DMS153 treated with DMSO at 0.1 percent for 48 hours (cell line): Measurements from ENCODE around the gene NDRG4.

Source experiments
- DNase-seq: peaks from one replicate; lab custom pipeline; 2025; ENCODE audit not compliant: unreplicated experiment; lab: John Stamatoyannopoulos, UW

The NDRG4 gene

DNA sequence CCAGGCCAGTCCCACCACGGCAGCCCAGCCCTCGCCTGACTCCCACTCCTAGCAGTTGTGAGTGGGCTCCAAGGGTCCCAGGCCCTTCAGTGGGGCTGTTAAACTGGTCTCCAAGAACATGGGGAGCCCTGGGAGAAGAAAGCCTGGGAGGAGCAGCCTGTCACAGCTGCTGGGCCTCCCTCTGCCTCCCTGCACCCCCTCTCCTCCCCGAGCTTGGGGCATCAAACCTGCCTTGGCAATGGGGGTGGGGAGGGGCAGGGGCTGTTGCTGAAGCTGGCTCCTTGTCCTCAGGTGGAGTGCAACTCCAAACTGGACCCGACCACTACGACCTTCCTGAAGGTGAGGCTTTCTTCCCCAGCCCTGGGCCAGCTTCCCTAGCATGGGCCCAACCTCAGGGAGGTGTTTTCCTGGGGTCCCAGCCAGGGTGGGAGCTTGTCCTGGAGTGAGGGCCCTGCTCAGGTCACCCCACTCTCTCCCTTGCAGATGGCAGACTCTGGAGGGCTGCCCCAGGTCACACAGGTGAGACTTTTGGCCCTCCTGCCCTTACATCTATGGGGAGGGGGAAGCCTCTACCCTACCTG lies 8.8 kb downstream of the NDRG4 start:
- no peak for DNase-seq

- DNase-seq: no peak
Measured at GRCh38 chr16:58509256-58510096, 9.5 kb downstream of the NDRG4 start.

- no peak for DNase-seq
Measured at GRCh38 chr16:58510097-58510775, 10.3 kb downstream of the NDRG4 start.

GRCh38 chr16:58510776-58511628 lies 11.1 kb downstream of the NDRG4 start:
- no peak for DNase-seq

GRCh38 chr16:58511933-58512815 lies 12.2 kb downstream of the NDRG4 start:
- DNase-seq: peak; percentile 10

DNA sequence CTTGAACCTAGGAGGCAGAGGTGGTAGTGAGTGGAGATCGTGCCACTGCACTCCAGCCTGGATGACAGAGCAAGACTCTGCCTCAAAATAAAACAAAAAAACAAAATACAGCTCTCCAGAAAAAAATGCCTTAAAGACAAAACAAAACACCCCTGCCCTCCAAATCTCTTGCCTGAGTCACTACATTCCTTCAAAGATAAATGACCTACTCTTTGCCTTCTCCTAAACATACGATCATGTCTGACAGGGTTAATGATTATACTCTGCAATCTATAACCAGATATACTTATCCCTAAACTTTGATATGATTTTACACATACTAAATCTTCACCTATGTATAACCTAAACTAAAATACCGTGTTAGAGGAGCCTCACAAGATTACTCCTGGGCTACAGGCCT lies 13.9 kb downstream of the NDRG4 start:
- no peak for DNase-seq

GRCh38 chr16:58515125-58515870 lies 15.4 kb downstream of the NDRG4 start, which contains the start of gene SETD6:
Gene SETD6 (plus strand): TSS chr16:58515517. CDS start chr16:58515538, 21 bp downstream.
- DNase-seq: no peak

DNA sequence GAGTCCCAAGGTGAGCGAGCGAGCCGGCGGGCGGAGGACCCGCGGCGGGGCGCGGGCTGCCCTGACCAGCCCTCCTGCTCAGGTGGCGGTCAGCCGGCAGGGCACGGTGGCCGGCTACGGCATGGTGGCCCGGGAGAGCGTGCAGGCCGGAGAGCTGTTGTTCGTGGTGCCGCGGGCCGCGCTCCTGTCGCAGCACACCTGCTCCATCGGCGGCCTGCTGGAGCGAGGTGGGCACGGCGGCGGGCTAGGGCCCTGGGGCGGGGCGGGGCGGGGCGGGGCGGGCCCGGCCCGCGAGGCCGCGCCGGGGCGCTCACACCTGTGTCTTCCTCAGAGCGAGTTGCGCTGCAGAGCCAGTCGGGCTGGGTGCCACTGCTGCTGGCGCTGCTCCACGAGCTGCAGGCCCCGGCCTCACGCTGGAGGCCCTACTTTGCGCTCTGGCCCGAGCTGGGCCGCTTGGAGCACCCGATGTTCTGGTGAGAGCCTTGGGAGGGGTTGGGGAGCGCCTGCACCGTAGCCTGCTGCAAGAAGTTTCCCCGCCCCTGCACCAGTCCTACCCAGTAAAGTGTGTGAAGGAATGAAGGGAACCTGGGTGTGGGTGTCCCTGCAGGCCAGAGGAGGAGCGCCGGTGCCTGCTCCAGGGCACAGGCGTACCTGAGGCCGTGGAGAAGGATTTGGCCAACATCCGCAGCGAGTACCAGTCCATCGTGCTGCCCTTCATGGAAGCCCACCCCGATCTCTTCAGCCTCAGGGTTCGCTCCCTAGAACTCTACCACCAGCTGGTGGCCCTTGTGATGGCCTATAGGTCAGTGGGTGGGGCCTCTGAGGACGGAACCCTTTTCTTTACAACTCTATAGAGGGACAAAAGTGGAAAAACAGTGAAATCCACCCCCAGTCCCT lies 16.2 kb downstream of the NDRG4 start:
- DNase-seq: no peak

- no peak for DNase-seq
Measured at GRCh38 chr16:58516768-58517107, 16.8 kb downstream of the NDRG4 start.

DNA sequence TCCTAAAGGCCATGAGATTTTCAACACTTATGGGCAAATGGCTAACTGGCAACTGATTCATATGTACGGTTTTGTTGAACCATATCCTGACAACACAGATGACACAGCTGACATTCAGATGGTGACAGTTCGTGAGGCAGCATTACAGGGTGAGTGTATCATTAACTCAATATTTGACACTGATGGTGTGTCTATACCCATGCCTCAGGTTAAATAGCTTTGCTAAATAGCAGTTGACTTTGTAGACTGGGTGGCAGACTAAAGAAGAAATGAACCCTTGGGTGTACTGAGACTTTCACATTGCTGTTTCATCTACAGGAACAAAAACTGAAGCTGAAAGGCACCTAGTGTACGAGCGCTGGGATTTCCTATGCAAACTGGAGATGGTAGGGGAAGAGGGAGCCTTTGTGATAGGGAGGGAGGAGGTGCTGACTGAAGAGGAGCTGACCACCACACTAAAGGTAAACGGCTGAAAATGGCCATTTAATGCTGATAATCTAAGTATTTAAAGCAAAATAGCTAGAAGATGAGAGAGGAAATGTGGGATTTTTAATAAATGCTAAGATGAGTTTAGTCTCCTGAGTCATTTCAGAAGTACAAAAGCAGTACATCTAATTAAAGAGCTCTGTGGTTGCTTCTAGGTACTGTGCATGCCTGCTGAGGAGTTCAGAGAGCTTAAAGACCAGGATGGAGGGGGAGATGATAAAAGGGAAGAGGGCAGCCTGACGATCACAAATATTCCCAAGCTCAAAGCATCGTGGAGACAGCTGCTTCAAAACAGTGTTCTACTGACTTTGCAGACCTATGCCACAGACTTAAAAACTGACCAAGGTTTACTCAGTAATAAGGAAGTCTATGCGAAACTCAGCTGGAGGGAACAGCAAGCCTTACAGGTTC lies 18.4 kb downstream of the NDRG4 start:
- no peak for DNase-seq

DNA sequence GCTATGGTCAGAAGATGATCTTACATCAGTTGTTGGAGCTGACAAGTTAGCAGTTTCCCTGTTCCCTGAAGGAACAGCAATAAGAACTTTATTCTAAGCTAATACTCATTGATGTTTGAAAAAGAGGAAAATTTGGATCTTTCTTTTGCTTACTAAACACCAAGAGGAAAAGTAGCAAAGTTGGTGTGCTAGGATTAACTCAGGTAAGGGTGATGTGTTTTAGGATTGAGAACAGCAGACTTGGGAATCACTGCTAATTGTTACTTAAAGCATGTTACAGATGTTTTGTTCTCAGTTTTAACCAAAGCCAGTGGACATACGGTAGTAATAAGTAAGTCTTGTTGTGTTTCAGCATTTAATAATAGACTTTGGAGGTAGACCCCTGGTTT lies 19.0 kb downstream of the NDRG4 start:
- no peak for DNase-seq

- no peak for DNase-seq
Measured at GRCh38 chr16:58519707-58520106, 19.8 kb downstream of the NDRG4 start.

- no peak for DNase-seq
Measured at GRCh38 chr16:58530179-58530578, 30.2 kb downstream of the NDRG4 start.

DNA sequence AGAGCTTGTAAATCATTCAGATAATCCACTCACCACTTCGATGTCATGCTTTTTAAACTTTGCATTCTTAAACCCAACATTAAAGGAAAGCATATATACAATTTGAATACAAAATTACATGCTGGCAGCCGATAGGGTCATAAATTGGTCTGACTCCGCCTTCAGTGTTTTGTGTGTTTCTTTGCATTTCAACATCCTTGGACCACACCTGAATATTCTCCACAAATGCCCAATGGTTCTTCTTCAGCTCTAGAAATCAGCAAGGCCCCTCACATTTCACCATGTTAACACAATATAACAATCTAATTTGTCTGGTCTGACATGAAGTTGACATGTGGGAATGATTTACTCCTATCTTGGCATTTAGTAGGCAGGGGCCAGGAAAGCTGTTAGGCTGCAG lies 32.5 kb downstream of the NDRG4 start:
- DNase-seq: no peak

GRCh38 chr16:58533751-58534470 lies 34.0 kb downstream of the NDRG4 start:
- no peak for DNase-seq

DNA sequence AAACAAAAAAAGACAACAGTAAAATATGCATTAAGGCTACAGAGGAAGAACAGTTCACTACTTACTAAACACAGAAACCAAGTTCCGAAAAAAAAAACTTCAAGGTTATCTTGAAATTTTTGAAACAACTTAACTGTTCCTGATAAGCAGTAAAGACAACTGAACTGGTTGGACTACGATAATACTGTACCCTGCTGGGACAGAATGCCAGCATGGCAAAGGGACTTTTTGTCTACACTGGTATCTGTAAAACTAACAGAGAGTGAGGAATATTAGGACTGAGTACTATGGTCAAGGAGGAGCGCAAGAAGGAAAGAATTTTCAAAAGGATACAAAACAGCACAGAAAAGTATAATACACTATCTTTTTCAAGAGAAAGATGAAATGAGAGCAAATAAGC lies 35.2 kb downstream of the NDRG4 start:
- no peak for DNase-seq

GRCh38 chr16:58536278-58536677 lies 36.3 kb downstream of the NDRG4 start:
- no peak for DNase-seq
